ENCODE results near the gene SPSB4.

Gene SPSB4

GRCh38 chr3:141055536-141056445 is 4.6 kb downstream of the SPSB4 start:
- DNase-seq, result no peak

- DNase-seq, result no peak
These were observed 5.6 kb downstream of the SPSB4 start for GRCh38 chr3:141056751-141057171.

- no peak for DNase-seq
These were observed 6.3 kb downstream of the SPSB4 start for GRCh38 chr3:141057436-141057835.

- no peak for DNase-seq
These were observed 7.0 kb downstream of the SPSB4 start for GRCh38 chr3:141057946-141058800.

GRCh38 chr3:141058996-141059395 is 7.8 kb downstream of the SPSB4 start:
- DNase-seq, result no peak

GRCh38 chr3:141059816-141060215 is 8.7 kb downstream of the SPSB4 start:
- no peak for DNase-seq

- DNase-seq, result no peak
These were observed 9.2 kb downstream of the SPSB4 start for GRCh38 chr3:141060327-141060726.

- no peak for DNase-seq
These were observed 12.7 kb downstream of the SPSB4 start for GRCh38 chr3:141063831-141064230.

GRCh38 chr3:141064255-141064926 is 13.2 kb downstream of the SPSB4 start:
- DNase-seq, result no peak

GRCh38 chr3:141065258-141065657 is 14.1 kb downstream of the SPSB4 start:
- no peak for DNase-seq

- no peak for DNase-seq
These were observed 15.0 kb downstream of the SPSB4 start for GRCh38 chr3:141065841-141066805.

GRCh38 chr3:141067206-141067974 is 16.2 kb downstream of the SPSB4 start:
- DNase-seq, result no peak

- no peak for DNase-seq
These were observed 19.1 kb downstream of the SPSB4 start for GRCh38 chr3:141070229-141070628.

GRCh38 chr3:141070727-141071357 is 19.7 kb downstream of the SPSB4 start:
- DNase-seq, result no peak

GRCh38 chr3:141071681-141072260 is 20.6 kb downstream of the SPSB4 start:
- no peak for DNase-seq

- no peak for DNase-seq
These were observed 21.8 kb downstream of the SPSB4 start for GRCh38 chr3:141072950-141073349.

GRCh38 chr3:141073580-141073979 is 22.4 kb downstream of the SPSB4 start:
- no peak for DNase-seq

GRCh38 chr3:141074529-141074928 is 23.4 kb downstream of the SPSB4 start:
- DNase-seq, result no peak

GRCh38 chr3:141076036-141076773 is 25.1 kb downstream of the SPSB4 start:
- DNase-seq, result no peak
